ENCODE data around the gene LHFPL3.

DNA sequence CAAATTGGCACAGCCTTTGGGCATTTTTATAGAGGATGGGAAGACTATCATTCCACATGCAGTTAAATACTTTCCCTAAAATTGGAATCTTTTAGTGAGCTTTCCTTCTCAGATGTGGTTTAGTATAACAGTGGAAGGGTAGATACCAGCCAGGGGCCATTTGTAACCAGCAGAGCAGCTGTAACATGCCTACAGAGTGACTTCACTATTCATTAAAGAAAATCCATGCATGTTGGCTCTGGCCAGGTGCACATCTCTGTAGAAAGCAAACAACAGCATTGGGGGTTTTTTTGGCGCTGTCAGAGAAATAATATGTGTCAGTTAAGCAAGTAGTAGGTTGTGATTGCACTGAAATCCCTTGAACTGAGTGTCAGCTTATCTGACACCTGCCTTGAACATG lies 115.6 kb downstream of the LHFPL3 start:
- TF ChIP-seq, protein P1, sequence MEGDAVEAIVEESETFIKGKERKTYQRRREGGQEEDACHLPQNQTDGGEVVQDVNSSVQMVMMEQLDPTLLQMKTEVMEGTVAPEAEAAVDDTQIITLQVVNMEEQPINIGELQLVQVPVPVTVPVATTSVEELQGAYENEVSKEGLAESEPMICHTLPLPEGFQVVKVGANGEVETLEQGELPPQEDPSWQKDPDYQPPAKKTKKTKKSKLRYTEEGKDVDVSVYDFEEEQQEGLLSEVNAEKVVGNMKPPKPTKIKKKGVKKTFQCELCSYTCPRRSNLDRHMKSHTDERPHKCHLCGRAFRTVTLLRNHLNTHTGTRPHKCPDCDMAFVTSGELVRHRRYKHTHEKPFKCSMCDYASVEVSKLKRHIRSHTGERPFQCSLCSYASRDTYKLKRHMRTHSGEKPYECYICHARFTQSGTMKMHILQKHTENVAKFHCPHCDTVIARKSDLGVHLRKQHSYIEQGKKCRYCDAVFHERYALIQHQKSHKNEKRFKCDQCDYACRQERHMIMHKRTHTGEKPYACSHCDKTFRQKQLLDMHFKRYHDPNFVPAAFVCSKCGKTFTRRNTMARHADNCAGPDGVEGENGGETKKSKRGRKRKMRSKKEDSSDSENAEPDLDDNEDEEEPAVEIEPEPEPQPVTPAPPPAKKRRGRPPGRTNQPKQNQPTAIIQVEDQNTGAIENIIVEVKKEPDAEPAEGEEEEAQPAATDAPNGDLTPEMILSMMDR (IDR thresholded peaks at IDR 0.05): no peak
- TF ChIP-seq POLR2A (IDR thresholded peaks at IDR 0.05): no peak

All from esophagus squamous epithelium (tissue), 4 donors.